Measurements from ENCODE around the gene CSNK1D.

DNA sequence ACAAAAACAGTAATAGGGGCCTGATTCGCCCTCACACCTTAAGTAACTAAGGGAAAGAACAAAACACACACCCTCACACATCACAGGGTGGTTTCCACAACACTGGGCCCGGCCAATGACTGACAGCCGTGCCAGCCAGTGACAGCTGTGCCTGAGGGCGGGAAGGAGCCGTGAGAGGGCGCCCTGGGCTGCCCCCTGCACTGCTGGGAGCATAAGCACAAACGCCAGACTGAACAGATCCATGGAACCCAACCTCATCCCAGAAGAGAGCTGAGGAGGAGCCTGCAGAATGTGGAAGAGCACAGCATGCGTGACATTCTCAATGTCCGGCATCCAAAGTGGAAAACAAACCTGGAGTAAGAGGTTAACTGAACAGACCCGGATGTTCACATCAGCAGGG, 16.0 kb downstream of the CSNK1D start:
- TF ChIP-seq POLR2AphosphoS5 (IDR thresholded peaks at IDR 0.05), result no peak
- TF ChIP-seq, protein P1, sequence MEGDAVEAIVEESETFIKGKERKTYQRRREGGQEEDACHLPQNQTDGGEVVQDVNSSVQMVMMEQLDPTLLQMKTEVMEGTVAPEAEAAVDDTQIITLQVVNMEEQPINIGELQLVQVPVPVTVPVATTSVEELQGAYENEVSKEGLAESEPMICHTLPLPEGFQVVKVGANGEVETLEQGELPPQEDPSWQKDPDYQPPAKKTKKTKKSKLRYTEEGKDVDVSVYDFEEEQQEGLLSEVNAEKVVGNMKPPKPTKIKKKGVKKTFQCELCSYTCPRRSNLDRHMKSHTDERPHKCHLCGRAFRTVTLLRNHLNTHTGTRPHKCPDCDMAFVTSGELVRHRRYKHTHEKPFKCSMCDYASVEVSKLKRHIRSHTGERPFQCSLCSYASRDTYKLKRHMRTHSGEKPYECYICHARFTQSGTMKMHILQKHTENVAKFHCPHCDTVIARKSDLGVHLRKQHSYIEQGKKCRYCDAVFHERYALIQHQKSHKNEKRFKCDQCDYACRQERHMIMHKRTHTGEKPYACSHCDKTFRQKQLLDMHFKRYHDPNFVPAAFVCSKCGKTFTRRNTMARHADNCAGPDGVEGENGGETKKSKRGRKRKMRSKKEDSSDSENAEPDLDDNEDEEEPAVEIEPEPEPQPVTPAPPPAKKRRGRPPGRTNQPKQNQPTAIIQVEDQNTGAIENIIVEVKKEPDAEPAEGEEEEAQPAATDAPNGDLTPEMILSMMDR (IDR thresholded peaks at IDR 0.05), result no peak
- no peak for TF ChIP-seq EP300 (IDR thresholded peaks at IDR 0.05)
- no peak for TF ChIP-seq POLR2A (IDR thresholded peaks at IDR 0.05)

Measured in stomach (tissue), 4 donors.